ENCODE results near the gene PHRF1. TPM values are rescaled to one million over a fixed set of nuclear protein-coding genes. Genes with fewer than 3 reads are reported as not detected.

The PHRF1 gene
- total RNA-seq, 1 experiment from 2014 or later: 31.8 TPM

DNA sequence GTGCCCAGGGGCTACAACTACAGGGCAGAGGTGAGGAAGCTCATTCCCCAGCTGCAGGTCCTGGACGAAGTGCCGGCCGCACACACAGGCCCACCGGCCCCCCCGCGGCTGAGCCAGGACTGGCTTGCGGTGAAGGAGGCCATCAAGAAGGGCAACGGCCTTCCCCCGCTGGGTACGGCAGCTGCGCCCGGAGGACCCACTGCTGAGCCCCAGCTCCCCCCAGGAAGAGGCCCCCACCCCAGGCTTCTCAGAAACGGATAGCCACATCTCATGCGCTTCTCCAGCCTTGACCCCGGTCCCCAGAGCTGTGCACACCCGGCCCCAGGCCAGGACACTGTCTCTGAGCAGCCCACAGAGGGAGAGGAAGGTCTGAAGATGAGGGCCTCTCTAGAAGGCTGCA lies 25.1 kb upstream of the PHRF1 start:
- no peaks in the 10 kb centered on the region for H3K36me3 Mint-ChIP-seq (ENCODE audit: insufficient read depth, unreplicated experiment)
- CTCF ChIA-PET: interaction anchor here (0.6 to 0.7 kb wide), 2 partner anchors 27 to 32 kb away, joined by 3 read pairs; no protein-coding TSS in a partner anchor
- POLR2A ChIA-PET: no interaction called here
- H3K9me3 Mint-ChIP-seq (ENCODE audit: unreplicated experiment): no peaks in the 10 kb centered on the region
- no peaks in the 10 kb centered on the region for H3K27me3 Mint-ChIP-seq (ENCODE audit: insufficient read depth, unreplicated experiment)
- DNase-seq (ENCODE audit: unreplicated experiment): no peak
- H3K4me1 Mint-ChIP-seq (ENCODE audit: insufficient read depth, unreplicated experiment): no peaks in the 10 kb centered on the region
- TF ChIP-seq, protein P1, sequence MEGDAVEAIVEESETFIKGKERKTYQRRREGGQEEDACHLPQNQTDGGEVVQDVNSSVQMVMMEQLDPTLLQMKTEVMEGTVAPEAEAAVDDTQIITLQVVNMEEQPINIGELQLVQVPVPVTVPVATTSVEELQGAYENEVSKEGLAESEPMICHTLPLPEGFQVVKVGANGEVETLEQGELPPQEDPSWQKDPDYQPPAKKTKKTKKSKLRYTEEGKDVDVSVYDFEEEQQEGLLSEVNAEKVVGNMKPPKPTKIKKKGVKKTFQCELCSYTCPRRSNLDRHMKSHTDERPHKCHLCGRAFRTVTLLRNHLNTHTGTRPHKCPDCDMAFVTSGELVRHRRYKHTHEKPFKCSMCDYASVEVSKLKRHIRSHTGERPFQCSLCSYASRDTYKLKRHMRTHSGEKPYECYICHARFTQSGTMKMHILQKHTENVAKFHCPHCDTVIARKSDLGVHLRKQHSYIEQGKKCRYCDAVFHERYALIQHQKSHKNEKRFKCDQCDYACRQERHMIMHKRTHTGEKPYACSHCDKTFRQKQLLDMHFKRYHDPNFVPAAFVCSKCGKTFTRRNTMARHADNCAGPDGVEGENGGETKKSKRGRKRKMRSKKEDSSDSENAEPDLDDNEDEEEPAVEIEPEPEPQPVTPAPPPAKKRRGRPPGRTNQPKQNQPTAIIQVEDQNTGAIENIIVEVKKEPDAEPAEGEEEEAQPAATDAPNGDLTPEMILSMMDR (IDR thresholded peaks at IDR 0.05; ENCODE audit: unreplicated experiment): no peak
- intact Hi-C loops (cut with micrococcal nuclease): no loop called here
- H3K27ac Mint-ChIP-seq (ENCODE audit: low read depth, unreplicated experiment): no peak overlapping the region
- no peak overlapping the region for H3K4me3 Mint-ChIP-seq (ENCODE audit: unreplicated experiment)
- BruUV-seq (replicated peaks): no TSS peak

DNA sequence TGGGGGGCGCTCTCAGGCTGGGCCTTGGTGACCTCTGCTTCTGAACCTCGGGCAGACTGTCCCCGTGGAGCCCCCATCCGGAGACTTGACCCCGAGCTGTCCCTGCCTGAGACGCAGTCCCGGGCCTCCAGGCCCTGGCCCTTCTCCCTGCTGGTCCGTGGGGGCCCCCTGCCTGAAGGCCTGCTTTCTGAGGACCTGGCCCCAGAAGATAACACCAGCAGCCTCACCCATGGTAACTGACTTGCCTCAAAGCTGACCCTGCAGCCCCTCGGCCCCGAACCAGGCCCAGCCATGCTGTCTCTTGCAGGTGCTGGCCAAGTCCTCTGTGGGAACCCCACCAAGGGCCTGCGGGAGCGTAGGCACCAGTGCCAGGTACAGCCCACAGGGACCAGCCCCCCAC lies 24.7 kb upstream of the PHRF1 start:
- POLR2A ChIA-PET: no interaction called here
- Mint-ChIP-seq H3K36me3 (ENCODE audit: insufficient read depth, unreplicated experiment) (no peaks in the 10 kb centered on the region), H3K4me3 (ENCODE audit: unreplicated experiment) (no peak overlapping the region), H3K27me3 (ENCODE audit: insufficient read depth, unreplicated experiment) (no peaks in the 10 kb centered on the region), H3K27ac (ENCODE audit: low read depth, unreplicated experiment) (no peak overlapping the region), H3K9me3 (ENCODE audit: unreplicated experiment) (no peaks in the 10 kb centered on the region), H3K4me1 (ENCODE audit: insufficient read depth, unreplicated experiment) (no peaks in the 10 kb centered on the region)
- TF ChIP-seq, protein P1 (IDR thresholded peaks at IDR 0.05; ENCODE audit: unreplicated experiment): no peak
- intact Hi-C loops (cut with micrococcal nuclease): no loop called here
- no TSS peak for BruUV-seq (replicated peaks)
- no peak for DNase-seq (ENCODE audit: unreplicated experiment)
- CTCF ChIA-PET: interaction anchor here (0.6 kb wide), 1 partner anchor 13 kb away, joined by 5 read pairs; no protein-coding TSS in a partner anchor

DNA sequence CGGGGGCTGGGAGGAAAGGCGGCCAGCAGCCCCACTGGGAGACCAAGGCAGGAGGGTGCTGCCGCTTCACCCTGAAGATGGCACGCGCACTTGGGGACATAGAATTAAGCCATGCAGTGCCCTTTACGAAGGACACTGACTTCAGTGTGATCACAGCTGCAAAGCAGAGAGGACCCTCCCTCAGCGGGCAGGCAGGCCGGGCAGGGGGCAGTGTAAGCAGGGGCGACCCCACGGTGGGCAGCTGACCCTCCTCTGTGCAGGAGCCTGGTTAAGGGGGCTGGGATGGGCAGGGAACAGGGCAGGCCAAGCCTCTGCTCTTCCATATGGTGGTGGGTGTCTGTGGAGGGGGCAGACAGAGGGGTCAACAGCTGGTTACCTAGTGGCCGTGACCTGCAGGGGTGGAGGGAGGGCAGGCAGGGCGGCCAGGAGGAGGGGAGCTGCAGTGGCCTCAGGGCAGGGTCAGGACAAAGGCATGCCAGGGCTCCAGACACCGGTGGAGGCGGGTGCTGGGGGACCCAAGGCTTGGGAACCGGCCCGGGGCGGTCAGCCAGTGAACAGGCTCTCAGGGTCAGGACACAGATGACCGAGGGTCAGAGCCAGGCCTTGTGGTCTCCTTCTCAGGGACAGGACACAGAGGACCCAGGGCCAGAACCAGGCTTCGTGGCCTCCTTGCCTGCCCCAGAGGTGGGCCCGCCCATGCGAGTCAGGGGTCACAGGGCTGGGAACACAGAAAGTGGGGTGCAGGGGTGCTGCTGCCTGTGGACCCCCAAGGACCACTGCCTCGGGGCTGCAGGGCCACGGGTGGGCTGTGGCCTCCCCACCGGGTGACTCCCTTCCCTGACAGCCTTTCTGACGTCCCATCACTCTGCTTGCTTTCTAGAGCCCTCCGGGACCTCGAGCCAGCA lies 22.9 kb upstream of the PHRF1 start:
- H3K9me3 Mint-ChIP-seq (ENCODE audit: unreplicated experiment): no peaks in the 10 kb centered on the region
- intact Hi-C loops (cut with micrococcal nuclease): no loop called here
- DNase-seq (ENCODE audit: unreplicated experiment): no peak
- CTCF ChIA-PET: interaction anchor here (0.6 to 0.7 kb wide), 2 partner anchors 25 to 176 kb away, joined by 4 read pairs; no protein-coding TSS in a partner anchor
- no peaks in the 10 kb centered on the region for H3K36me3 Mint-ChIP-seq (ENCODE audit: insufficient read depth, unreplicated experiment)
- H3K4me3 Mint-ChIP-seq (ENCODE audit: unreplicated experiment): no peak overlapping the region
- H3K4me1 Mint-ChIP-seq (ENCODE audit: insufficient read depth, unreplicated experiment): no peaks in the 10 kb centered on the region
- H3K27ac Mint-ChIP-seq (ENCODE audit: low read depth, unreplicated experiment): no peak overlapping the region
- H3K27me3 Mint-ChIP-seq (ENCODE audit: insufficient read depth, unreplicated experiment): no peaks in the 10 kb centered on the region
- POLR2A ChIA-PET: interaction anchor here (0.6 to 1.4 kb wide), 3 partner anchors 8 to 154 kb away, joined by 4 read pairs; no protein-coding TSS in a partner anchor
- no TSS peak for BruUV-seq (replicated peaks)
- TF ChIP-seq, protein P1 (IDR thresholded peaks at IDR 0.05; ENCODE audit: unreplicated experiment): no peak

DNA sequence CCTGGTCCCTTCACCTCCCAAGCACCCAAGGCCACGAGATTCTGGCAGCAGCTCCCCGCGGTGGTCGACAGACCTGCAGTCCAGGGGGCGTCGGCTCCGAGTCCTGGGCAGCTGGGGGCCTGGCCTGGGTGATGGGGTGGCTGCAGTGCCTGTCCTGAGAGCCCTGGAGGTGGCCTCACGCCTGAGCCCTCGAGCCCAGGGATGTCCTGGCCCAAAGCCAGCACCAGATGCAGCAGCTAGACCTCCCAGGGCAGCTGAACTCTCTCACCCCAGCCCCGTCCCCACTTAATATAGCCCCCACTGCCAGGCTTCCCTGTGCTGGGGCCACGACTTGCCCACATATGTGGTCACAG lies 22.3 kb upstream of the PHRF1 start:
- H3K36me3 Mint-ChIP-seq (ENCODE audit: insufficient read depth, unreplicated experiment): no peaks in the 10 kb centered on the region
- H3K27ac Mint-ChIP-seq (ENCODE audit: low read depth, unreplicated experiment): no peak overlapping the region
- BruUV-seq (replicated peaks): no TSS peak
- no peak overlapping the region for H3K4me3 Mint-ChIP-seq (ENCODE audit: unreplicated experiment)
- no peak for DNase-seq (ENCODE audit: unreplicated experiment)
- TF ChIP-seq, protein P1 (IDR thresholded peaks at IDR 0.05; ENCODE audit: unreplicated experiment): no peak
- ChIA-PET CTCF (interaction anchor here (0.6 to 0.8 kb wide), 3 partner anchors 8 to 175 kb away, joined by 3 to 4 read pairs (median 4); no protein-coding TSS in a partner anchor), POLR2A (interaction anchor here (0.6 to 1.8 kb wide), 5 partner anchors 9 to 153 kb away, joined by 3 to 9 read pairs (median 4); partner anchors contain the start of gene PHRF1)
- H3K27me3 Mint-ChIP-seq (ENCODE audit: insufficient read depth, unreplicated experiment): no peaks in the 10 kb centered on the region
- intact Hi-C loops (cut with micrococcal nuclease): no loop called here
- no peaks in the 10 kb centered on the region for H3K9me3 Mint-ChIP-seq (ENCODE audit: unreplicated experiment)
- H3K4me1 Mint-ChIP-seq (ENCODE audit: insufficient read depth, unreplicated experiment): peaks cover under 1% of the 10 kb centered on the region
